HCT116 (cell line): ENCODE measurements around the gene BSCL2. TPM values are rescaled to one million over a fixed set of nuclear protein-coding genes. Genes with fewer than 3 reads are reported as not detected.
A peak's percentile ranks its signal among the peaks of the same experiment; 100 is the strongest.

ENCODE experiments used
- ATAC-seq: fragments of 200-7000 bp; cut with Tn5 transposase; 2 replicates; pipeline ENCODE4 v1.9.1; 2020; ENCODE audit warnings: mild to moderate bottlenecking, moderate library complexity
- BruUV-seq: library from RNA; stranded (reverse); fragments of 400-500 nt; replicated peaks from 2 replicates; lab custom pipeline; 2021; lab: Mats Ljungman, UMichigan
- CTCF ChIA-PET: fragments of 300-600 bp; sonication (Branson Sonifier 250); formaldehyde crosslinking; loops from one replicate; lab custom pipeline; 2021; ENCODE audit warnings: antibody characterized with exemption; lab: Charles Lee
- POLR2A ChIA-PET: fragments of 300-600, 350-600 bp; sonication (Branson Sonifier 250); formaldehyde crosslinking; loops from one replicate; lab custom pipeline; 2021; ENCODE audit warnings: antibody characterized with exemption; lab: Charles Lee
- RAD21 ChIA-PET, 2 experiments: fragments of 300-600 bp; sonication (Branson Sonifier 250); formaldehyde crosslinking; loops; one replicate each; lab custom pipeline; 2023; ENCODE audit warnings: low total read pairs in 2 of 2; ENCODE audit not compliant: uncharacterized antibody in 2 of 2, unreplicated experiment in 2 of 2, low non-redundant PET in 1 of 2; lab: Charles Lee
- DNase-seq: peaks from one replicate; pipeline ENCODE4 v3.0.0-alpha.2; 2010; ENCODE audit warnings: low read depth, low spot score
- H2AFZ ChIP-seq: fragments of 200-600 bp; shearing (Covaris generic), sonication (generic); 2 replicates; pipeline ENCODE4 v1.6.1; 2017; ENCODE audit warnings: low read depth, mixed run types, mixed read lengths, antibody characterized with exemption, low read length; ENCODE audit not compliant: poor library complexity, severe bottlenecking
- H3K27ac ChIP-seq: 2 replicates; pipeline ENCODE4 v1.5.1; 2012; ENCODE audit warnings: low read depth, low read length
- H3K27me3 ChIP-seq: fragments of 200-600 bp; sonication (generic); 2 replicates; pipeline ENCODE4 v1.6.1; 2016; ENCODE audit warnings: mixed run types, low read length, mixed read lengths; ENCODE audit not compliant: insufficient read depth
- H3K36me3 ChIP-seq, 2 experiments: fragments of 200-500 bp in 1 of 2; fragments of 200-600 bp in 1 of 2; sonication (Bioruptor generic) in 1 of 2; sonication (generic) in 1 of 2; 2 replicates each; pipeline versions ENCODE4 v1.5.1 to v1.6.1; 2014 to 2016; ENCODE audit warnings: low read length in 2 of 2, inconsistent platforms in 1 of 2, mixed read lengths in 1 of 2, mixed run types in 1 of 2; ENCODE audit not compliant: insufficient read depth in 2 of 2, control insufficient read depth in 1 of 2
- H3K4me1 ChIP-seq, 2 experiments: fragments of 200-600 bp in 1 of 2; sonication (generic) in 1 of 2; 2 replicates each; pipeline versions ENCODE4 v1.5.1 to v1.6.1; 2012 to 2017; ENCODE audit warnings: low read length in 2 of 2, inconsistent platforms in 1 of 2, mild to moderate bottlenecking in 1 of 2, mixed read lengths in 1 of 2, mixed run types in 1 of 2, moderate library complexity in 1 of 2; ENCODE audit not compliant: insufficient read depth in 2 of 2, control insufficient read depth in 1 of 2
- H3K4me2 ChIP-seq: fragments of 200-600 bp; sonication (generic); 2 replicates; pipeline ENCODE4 v1.6.1; 2017; ENCODE audit warnings: mixed run types, low read length, mixed read lengths
- H3K4me3 ChIP-seq, 2 experiments: fragments of 200-600 bp in 1 of 2; sonication (generic) in 1 of 2; replicated peaks in 1 of 2; 2 replicates each; pipeline ENCODE4 v1.5.1; 2011 to 2016; ENCODE audit warnings: low read length in 2 of 2, control low read depth in 1 of 2, low read depth in 1 of 2, mild to moderate bottlenecking in 1 of 2, mixed read lengths in 1 of 2, mixed run types in 1 of 2
- H3K79me2 ChIP-seq: fragments of 200-600 bp; sonication (generic); 2 replicates; pipeline ENCODE4 v1.6.1; 2017; ENCODE audit warnings: mild to moderate bottlenecking, mixed run types, low read length, moderate library complexity, mixed read lengths; ENCODE audit not compliant: insufficient read depth
- H3K9ac ChIP-seq: fragments of 200-600 bp; sonication (generic); 2 replicates; pipeline ENCODE4 v1.6.1; 2016; ENCODE audit warnings: low read length, mixed read lengths
- H3K9me2 ChIP-seq: fragments of 200-600 bp; sonication (generic), shearing (Covaris generic); 2 replicates; pipeline ENCODE4 v1.6.1; 2017; ENCODE audit warnings: mixed run types, mild to moderate bottlenecking, moderate library complexity; ENCODE audit not compliant: insufficient read depth
- H3K9me3 ChIP-seq, 2 experiments: fragments of 200-500 bp in 1 of 2; fragments of 200-600 bp in 1 of 2; sonication (Bioruptor generic) in 1 of 2; sonication (generic) in 1 of 2; 2 replicates each; pipeline ENCODE4 v1.6.1; 2014 to 2017; ENCODE audit warnings: low read length in 2 of 2, mixed read lengths in 2 of 2, inconsistent platforms in 1 of 2, low read depth in 1 of 2, mild to moderate bottlenecking in 1 of 2, mixed run types in 1 of 2, moderate library complexity in 1 of 2; ENCODE audit not compliant: control insufficient read depth in 1 of 2, insufficient read depth in 1 of 2
- H4K20me1 ChIP-seq: fragments of 200-600 bp; sonication (generic), shearing (Covaris generic); 2 replicates; pipeline ENCODE4 v1.6.1; 2017; ENCODE audit warnings: mixed run types, mild to moderate bottlenecking, moderate library complexity; ENCODE audit not compliant: insufficient read depth
- CEBPB ChIP-seq: IDR thresholded peaks from 2 replicates; pipeline ENCODE4 v1.6.1; 2012; ENCODE audit warnings: low read depth
- EGR1 ChIP-seq: IDR thresholded peaks from 2 replicates; pipeline ENCODE4 v1.6.1; 2012; ENCODE audit warnings: low read depth
- ELF1 ChIP-seq: IDR thresholded peaks from 2 replicates; pipeline ENCODE4 v1.6.1; 2012; ENCODE audit warnings: low read depth, borderline replicate concordance
- EZH2 ChIP-seq: fragments of 200-600 bp; sonication (generic); IDR thresholded peaks from 2 replicates; pipeline ENCODE4 v1.6.1; 2017; ENCODE audit warnings: antibody characterized with exemption, mixed run types
- JUND ChIP-seq: IDR thresholded peaks from 2 replicates; pipeline ENCODE4 v1.6.1; 2012
- MAX ChIP-seq: IDR thresholded peaks from 2 replicates; pipeline ENCODE4 v1.6.1; 2012
- POLR2AphosphoS5 ChIP-seq: IDR thresholded peaks from 2 replicates; pipeline ENCODE4 v1.6.1; 2011; ENCODE audit warnings: mild to moderate bottlenecking, low read depth, low read length, moderate library complexity
- SIN3A ChIP-seq: IDR thresholded peaks from 2 replicates; pipeline ENCODE4 v1.6.1; 2012; ENCODE audit warnings: low read depth
- SP1 ChIP-seq: IDR thresholded peaks from 2 replicates; pipeline ENCODE4 v1.6.1; 2012; ENCODE audit warnings: low read depth
- TCF7L2 ChIP-seq: IDR thresholded peaks from 2 replicates; pipeline ENCODE4 v1.7.0; 2011; ENCODE audit warnings: borderline replicate concordance, inconsistent platforms; ENCODE audit not compliant: insufficient read depth, insufficient read length; ENCODE audit errors: extremely low read depth
- ZNF274 ChIP-seq: fragments of 200-500 bp; sonication (Bioruptor generic); IDR thresholded peaks from 2 replicates; pipeline ENCODE4 v1.6.1; 2014; ENCODE audit warnings: mild to moderate bottlenecking, low read depth, low read length, inconsistent platforms
- intact Hi-C: fragments of 100-400 bp; cut with micrococcal nuclease; formaldehyde crosslinking; loops from 2 replicates; pipeline ENCODE4 v1.10.0; 2022
- total RNA-seq: library from RNA; stranded (reverse); gene quantifications from one replicate; pipeline ENCODE4 v1.2.1, GENCODE V29; 2021; ENCODE audit not compliant: unreplicated experiment

Gene BSCL2
- total RNA-seq, 1 experiment from 2014 or later, result 62.0 TPM

- no peaks in the 10 kb centered on the region for H3K9me2 ChIP-seq
- TF ChIP-seq MAX, result no peak
- TF ChIP-seq CEBPB, result no peak
- no peak for TF ChIP-seq ZNF274
- TF ChIP-seq SIN3A, result no peak
- TF ChIP-seq EZH2, result no peak
- no peak for TF ChIP-seq ELF1
- no peak for TF ChIP-seq JUND
- TF ChIP-seq EGR1, result no peak
- TF ChIP-seq, all 23 proteins: peak for 0
- ATAC-seq, result no peak
- RAD21 ChIA-PET, result no interaction called here
- Histone ChIP-seq H3K4me2 (peak overlapping the region; percentile 100), H4K20me1 (peaks cover 16% of the 10 kb centered on the region; the same call in 1 of the 2 replicates), H3K4me3 (peak overlapping the region; percentile 98 to 100), H2AFZ (no peak overlapping the region), H3K27ac (peak overlapping the region; percentile 96), H3K9me3 (no peaks in the 10 kb centered on the region), H3K27me3 (no peaks in the 10 kb centered on the region), H3K4me1 (peaks cover 14 to 25% of the 10 kb centered on the region in 2 experiments), H3K9ac (peak overlapping the region; percentile 93), H3K79me2 (peaks cover 86% of the 10 kb centered on the region), H3K36me3 (peaks cover 40 to 47% of the 10 kb centered on the region in 2 experiments)
- POLR2A ChIA-PET, result no interaction called here
- BruUV-seq, result TSS peak; percentile 44
- CTCF ChIA-PET, result no interaction called here
- intact Hi-C loops, result loop anchor here (5.0 kb wide), 1 partner anchor 37 kb away; the partner anchor contains the start of gene POLR2G
- DNase-seq, result no peak
Observed at GRCh38 chr11:62725646-62726045, 18.4 kb upstream of the BSCL2 start.

- H3K79me2 ChIP-seq, result peaks cover 83% of the 10 kb centered on the region
- DNase-seq, result no peak
- ATAC-seq, result no peak
- no TSS peak for BruUV-seq
- H3K9me3 ChIP-seq, result no peaks in the 10 kb centered on the region
- no peaks in the 10 kb centered on the region for H3K27me3 ChIP-seq
- no peaks in the 10 kb centered on the region for H3K9me2 ChIP-seq
- no peak overlapping the region for H3K4me2 ChIP-seq
- RAD21 ChIA-PET, result interaction anchor here in 1 of 2 experiments (0.5 kb wide), 1 partner anchor 36 kb away, joined by 4 read pairs; no protein-coding TSS in a partner anchor
- H3K4me1 ChIP-seq, result peaks cover 8 to 19% of the 10 kb centered on the region in 2 experiments
- TF ChIP-seq TCF7L2 (no peak), SP1 (no peak), POLR2AphosphoS5 (no peak)
- TF ChIP-seq, all 23 proteins: peak for 0
- H3K9ac ChIP-seq, result 0 out of 2 replicates have a peak overlapping the region, but pooled peaks have one; percentile 1
- POLR2A ChIA-PET, result interaction anchor here (1.6 kb wide), 1 partner anchor 117 kb away, joined by 4 read pairs; no protein-coding TSS in a partner anchor
- CTCF ChIA-PET, result interaction anchor here (0.6 kb wide), 1 partner anchor 371 kb away, joined by 3 read pairs; no protein-coding TSS in a partner anchor
- no peak overlapping the region for H3K4me3 ChIP-seq
- no peak overlapping the region; the same call in 1 of the 2 replicates for H3K27ac ChIP-seq
- peaks cover 21% of the 10 kb centered on the region; the same call in 1 of the 2 replicates for H4K20me1 ChIP-seq
- peaks cover 54 to 60% of the 10 kb centered on the region in 2 experiments for H3K36me3 ChIP-seq
- intact Hi-C loops, result no loop called here
- H2AFZ ChIP-seq, result no peak overlapping the region
Observed at GRCh38 chr11:62724171-62724570, 16.9 kb upstream of the BSCL2 start.
